Caki2 (cell line): Measurements from ENCODE around the gene ZNF277. TPM values are rescaled to one million over a fixed set of nuclear protein-coding genes. Genes with fewer than 3 reads are reported as not detected.

ENCODE experiments used
- DNase-seq: peaks from one replicate; pipeline ENCODE4 v3.0.0-alpha.2; 2015; ENCODE audit warnings: low read depth
- in situ Hi-C: cut with HindIII; loops from 2 replicates; pipeline ENCODE4 v1.10.0; 2016; ENCODE audit warnings: low sequenced_read_pairs, low pct_unique_long_range_greater_than_20kb, mixed read lengths
- total RNA-seq: library from RNA; depleted of rRNA; stranded (reverse); fragments of >200 nt; shearing (Covaris generic); gene quantifications from 2 replicates; pipeline ENCODE4 v1.2.3, GENCODE V29; 2014; ENCODE audit warnings: low replicate concordance

The ZNF277 gene
- total RNA-seq, 1 experiment from 2014 or later = 30.2 TPM

DNA sequence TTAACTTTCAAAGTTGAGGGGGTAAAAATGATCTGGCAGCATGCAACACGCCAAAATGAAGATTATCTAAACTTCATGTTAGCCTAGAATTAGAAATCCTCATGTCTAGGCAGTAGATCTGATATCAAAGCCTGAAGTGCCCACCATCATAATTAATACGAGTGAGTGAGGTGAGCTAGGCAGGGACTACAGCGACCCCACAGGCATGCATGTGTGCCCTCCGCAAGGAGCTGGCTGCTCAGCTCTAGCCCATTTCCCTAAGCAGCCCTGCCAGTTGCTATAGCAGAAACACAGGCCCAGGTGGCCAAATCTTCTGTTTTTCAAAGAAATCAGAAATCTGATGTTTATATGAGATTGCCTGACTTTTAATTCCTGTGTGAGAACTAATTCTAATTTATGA lies 150.6 kb downstream of the ZNF277 start:
- no peak for DNase-seq
- in situ Hi-C loops = no loop called here

GRCh38 chr7:112358513-112358912 lies 152.0 kb downstream of the ZNF277 start:
- in situ Hi-C loops = no loop called here
- no peak for DNase-seq

- in situ Hi-C loops = no loop called here
- DNase-seq = no peak
These were observed 152.6 kb downstream of the ZNF277 start for GRCh38 chr7:112359086-112359485.

DNA sequence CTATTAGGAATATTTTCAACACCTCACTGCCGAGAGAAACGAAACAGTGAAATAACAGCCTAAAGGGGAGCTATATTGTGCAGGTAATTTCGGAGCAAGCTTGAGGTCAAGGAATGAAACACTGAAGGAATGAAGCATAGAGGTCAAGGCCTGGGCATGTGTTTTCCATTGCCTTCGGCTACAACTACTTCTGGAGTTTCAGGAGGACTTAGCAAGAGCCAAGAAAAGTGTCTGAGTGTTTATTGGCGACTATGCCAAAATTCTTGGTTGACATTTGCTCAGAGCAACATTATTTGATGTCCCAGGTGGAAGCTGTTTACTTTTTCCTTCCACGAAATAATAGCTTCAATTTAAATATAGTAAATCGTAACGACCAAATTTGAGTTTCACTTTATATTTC lies 154.2 kb downstream of the ZNF277 start:
- no peak for DNase-seq
- in situ Hi-C loops = no loop called here

DNA sequence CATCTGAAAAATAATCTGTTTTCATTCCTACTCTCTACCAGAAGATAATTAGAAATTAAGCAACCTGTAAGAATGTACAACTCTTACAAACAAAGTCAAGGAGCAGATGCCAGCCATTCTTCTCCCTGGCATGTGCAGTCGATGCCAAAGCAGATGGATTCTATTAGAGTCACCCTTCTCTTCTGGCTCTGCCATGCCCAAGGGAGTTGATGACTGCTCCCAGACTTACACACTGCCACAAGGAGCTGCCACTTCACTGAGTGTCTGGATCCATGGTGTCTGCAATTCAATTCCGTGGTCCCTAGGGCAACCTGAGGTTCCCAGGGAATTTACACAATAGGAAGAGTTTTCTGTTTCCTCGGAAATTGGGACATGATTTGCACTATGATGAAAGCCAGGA lies 154.7 kb downstream of the ZNF277 start:
- DNase-seq = no peak
- in situ Hi-C loops = no loop called here

DNA sequence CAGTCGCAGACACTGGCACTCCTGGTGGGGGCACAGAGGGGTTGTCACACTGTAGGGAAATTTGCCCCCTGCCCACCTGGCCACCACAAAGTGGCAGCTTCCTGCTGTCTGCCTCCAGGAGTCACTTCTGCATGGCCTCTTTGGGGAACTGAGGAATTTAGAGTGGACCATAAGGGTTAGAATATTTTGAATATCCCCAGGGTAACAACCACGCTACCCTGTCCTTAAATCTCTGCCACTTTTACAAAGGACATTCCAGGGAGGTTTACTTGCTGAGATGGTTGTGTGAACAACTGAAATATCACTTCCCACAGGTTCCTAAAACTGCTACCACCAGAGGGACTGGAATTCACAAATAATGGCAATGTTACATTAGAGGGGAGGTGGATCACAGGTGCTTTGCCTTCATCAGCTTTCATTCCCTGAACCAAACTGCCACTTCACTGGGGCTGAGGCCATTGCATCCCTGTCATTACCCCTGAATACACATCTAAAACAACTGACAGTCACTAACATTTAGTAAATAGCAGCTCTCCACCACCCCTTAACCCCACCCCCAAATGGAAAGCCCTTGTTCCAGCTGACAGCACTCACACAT lies 155.7 kb downstream of the ZNF277 start:
- no peak for DNase-seq
- in situ Hi-C loops = no loop called here

DNA sequence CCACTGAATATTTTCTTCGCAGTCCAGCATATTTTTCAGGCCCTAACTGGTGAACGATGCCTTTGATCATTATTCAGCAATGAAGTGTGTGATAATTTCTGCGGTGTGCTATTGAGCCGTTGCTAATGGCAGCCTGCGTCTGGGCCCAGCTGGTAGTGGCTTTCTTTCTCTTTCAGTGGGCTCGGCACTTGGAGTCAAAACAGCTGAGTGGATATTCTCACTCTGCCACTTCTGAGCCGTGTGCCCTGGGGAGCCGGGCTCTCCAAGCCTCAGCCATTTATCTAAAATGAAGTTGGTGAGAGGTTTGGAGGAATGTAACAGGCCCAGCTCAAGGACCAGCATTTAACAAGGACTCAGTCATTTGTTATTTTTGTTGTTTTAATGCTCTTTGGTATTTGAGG lies 156.2 kb downstream of the ZNF277 start:
- in situ Hi-C loops = no loop called here
- DNase-seq = no peak

- no peak for DNase-seq
- in situ Hi-C loops = no loop called here
These were observed 157.9 kb downstream of the ZNF277 start for GRCh38 chr7:112364388-112364787.

GRCh38 chr7:112365551-112365950 lies 159.1 kb downstream of the ZNF277 start:
- in situ Hi-C loops = no loop called here
- no peak for DNase-seq

GRCh38 chr7:112366886-112367285 lies 160.4 kb downstream of the ZNF277 start:
- no peak for DNase-seq
- in situ Hi-C loops = no loop called here

DNA sequence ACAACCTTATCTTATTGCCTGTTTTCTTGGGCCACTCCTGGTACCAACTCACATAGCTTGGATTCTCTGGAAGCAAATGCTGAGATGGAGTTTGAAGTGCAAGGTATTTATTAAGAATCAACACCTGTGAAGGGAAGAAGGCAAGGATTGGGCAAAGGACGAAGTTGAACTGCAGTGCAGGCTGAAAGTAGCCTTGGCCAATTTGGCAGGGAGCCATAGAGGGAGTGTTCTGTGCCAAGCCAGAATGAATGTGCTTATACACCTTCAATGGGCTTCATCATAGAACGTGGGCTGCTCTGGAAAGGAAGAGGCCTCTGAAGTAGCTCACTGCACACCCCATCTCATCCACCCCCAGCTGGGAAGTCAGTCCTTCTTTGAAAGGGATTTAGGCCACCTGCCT lies 163.9 kb downstream of the ZNF277 start:
- in situ Hi-C loops = no loop called here
- DNase-seq = no peak

DNA sequence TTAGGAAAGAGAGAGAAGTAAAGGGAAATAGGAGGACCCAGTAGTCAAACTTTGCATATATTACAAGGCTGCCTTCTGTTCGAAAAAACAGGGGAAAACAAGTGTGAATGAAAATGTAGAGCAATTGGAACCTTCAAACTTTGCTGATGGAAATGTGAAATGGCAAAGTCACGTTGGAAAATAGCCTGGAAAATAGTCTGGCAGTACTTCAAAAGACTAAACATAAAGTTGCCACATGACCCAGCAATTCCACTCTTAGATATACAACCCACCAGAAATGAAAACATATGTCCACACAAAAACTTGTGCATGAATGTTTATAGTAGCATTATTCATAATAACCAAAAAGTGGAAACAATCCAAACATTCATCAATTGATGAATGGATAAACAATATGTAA lies 165.2 kb downstream of the ZNF277 start:
- DNase-seq = no peak
- in situ Hi-C loops = no loop called here

DNA sequence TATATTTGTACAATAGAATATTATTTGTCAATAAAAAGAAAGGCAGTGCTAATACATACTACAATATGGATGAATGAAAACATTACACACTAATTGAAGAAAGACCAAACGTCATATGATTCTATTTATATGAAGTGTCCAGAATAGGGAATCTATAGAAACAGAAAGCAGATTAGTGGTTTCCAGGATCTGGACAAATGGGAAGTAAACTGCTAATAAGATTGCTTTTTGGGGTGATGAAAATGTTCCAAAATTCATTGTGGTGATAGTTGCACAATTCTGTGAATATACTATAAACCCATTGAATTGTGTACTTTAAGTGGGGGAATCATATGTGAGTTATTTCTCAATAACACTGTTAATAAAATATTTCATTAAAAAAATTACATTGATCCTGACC lies 165.6 kb downstream of the ZNF277 start:
- in situ Hi-C loops = no loop called here
- no peak for DNase-seq

DNA sequence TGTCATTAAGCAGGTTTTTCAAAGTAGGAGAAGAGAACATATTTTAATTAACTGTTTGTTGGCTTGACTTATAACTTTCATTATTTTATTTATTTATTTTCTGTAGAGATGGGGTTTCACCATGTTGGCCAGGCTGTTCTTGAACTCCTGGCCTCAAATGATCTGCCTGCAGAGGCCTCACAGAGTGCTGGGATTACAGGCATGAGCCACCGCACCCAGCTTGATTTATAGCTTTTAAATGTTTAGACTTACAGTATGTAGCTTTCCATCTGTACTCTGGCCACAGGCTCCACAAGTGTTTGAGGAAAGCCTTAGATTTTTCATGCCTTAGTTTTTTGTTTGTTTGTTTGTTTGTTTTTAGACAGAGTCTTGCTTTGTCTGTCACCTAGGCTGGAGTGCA lies 171.1 kb downstream of the ZNF277 start:
- no peak for DNase-seq
- in situ Hi-C loops = no loop called here

GRCh38 chr7:112381311-112382091 lies 175.0 kb downstream of the ZNF277 start:
- DNase-seq = no peak
- in situ Hi-C loops = no loop called here

DNA sequence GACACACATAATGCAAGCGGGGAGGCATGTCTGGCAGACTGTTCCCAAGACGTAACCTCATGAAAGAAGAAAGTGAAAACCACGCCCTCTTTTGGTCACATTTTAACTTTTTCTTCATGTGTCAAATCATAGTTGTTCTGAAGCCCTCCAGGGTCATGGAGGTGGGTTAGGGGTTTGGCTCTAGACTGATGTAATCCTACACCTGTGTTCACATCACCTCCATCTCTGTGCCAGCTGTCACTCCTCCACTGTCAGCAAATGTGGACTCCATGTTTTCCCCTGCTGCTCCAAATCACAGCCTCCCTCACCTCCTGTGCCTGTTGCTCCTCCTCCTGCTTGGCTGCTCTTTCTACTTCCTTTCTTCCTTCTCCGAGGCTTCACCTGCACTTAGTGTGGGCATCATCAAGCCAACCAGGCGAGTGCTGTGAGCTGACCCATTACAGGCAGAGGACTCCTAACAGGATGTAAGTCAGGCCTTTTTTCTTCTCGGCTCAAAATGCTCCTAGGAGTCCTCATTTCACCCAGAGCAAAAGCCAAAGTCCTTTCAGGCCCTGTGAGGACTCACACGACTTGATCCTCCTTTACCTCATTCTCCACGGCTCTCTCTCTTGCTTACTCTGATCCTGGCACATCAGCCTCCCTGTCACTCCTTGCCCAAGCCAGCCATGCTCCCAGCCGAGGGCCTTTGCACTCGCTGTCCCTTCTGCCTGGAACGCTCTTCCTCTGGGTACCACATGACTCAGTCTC lies 177.3 kb downstream of the ZNF277 start:
- DNase-seq = no peak
- in situ Hi-C loops = no loop called here

- in situ Hi-C loops = no loop called here
- no peak for DNase-seq
These were observed 179.0 kb downstream of the ZNF277 start for GRCh38 chr7:112385516-112385915.

DNA sequence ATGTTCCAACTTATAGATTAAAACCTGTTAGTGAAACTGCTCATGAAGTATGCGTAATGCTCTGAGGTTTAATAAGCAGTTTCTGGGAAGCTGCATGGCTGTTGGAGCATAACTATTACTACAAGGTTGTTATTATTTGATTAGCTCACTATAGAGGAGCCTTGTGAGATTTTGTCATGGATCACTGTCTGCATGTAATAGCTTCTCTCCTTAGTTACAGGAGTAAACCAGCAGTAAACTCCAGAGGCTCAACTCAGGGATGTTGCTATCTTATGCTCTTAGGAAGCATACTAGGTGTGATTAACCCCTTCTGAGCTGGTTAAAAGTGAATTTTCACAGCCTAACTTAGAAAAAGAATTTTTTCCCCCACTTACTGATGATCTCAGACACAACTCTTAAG lies 180.1 kb downstream of the ZNF277 start:
- peak; percentile 78 for DNase-seq
- in situ Hi-C loops = no loop called here

GRCh38 chr7:112390167-112390566 lies 183.7 kb downstream of the ZNF277 start:
- DNase-seq = no peak
- in situ Hi-C loops = no loop called here
